Activated naive CD4-positive, alpha-beta T cell treated with anti-CD3 and anti-CD28 coated beads for 36 hours (primary cell): Measurements from ENCODE around the gene HLX. TPM values are rescaled to one million over a fixed set of nuclear protein-coding genes. Genes with fewer than 3 reads are reported as not detected.

ENCODE experiments used
- CTCF ChIA-PET: fragments of 350-600 bp; sonication (Branson Sonifier 250); formaldehyde crosslinking; loops from one replicate; lab custom pipeline; 2021; ENCODE audit warnings: antibody characterized with exemption; lab: Charles Lee
- DNase-seq: peaks from one replicate; pipeline ENCODE4 v3.0.0-alpha.2; 2020
- H3K27ac Mint-ChIP-seq: one replicate; pipeline ENCODE4 v1.8.0; 2021; ENCODE audit warnings: mild to moderate bottlenecking, mixed read lengths
- H3K27me3 Mint-ChIP-seq: one replicate; pipeline ENCODE4 v1.8.0; 2021; ENCODE audit warnings: low read depth, mixed read lengths
- H3K36me3 Mint-ChIP-seq: one replicate; pipeline ENCODE4 v1.8.0; 2021; ENCODE audit warnings: low read depth, mixed read lengths
- H3K4me1 Mint-ChIP-seq: one replicate; pipeline ENCODE4 v1.8.0; 2021; ENCODE audit warnings: low read depth, mixed read lengths
- H3K4me3 Mint-ChIP-seq: one replicate; pipeline ENCODE4 v1.8.0; 2021; ENCODE audit warnings: mild to moderate bottlenecking, moderate library complexity, mixed read lengths
- H3K9me3 Mint-ChIP-seq: one replicate; pipeline ENCODE4 v1.8.0; 2021; ENCODE audit warnings: mixed read lengths
- intact Hi-C: fragments of 100-400 bp; cut with micrococcal nuclease; formaldehyde crosslinking; loops from one replicate; pipeline ENCODE4 v1.15.1; 2023
- total RNA-seq, 2 experiments: library from RNA; stranded (reverse); gene quantifications; one replicate each; pipeline ENCODE4 v1.2.3, GENCODE V29; 2021

HLX gene
- total RNA-seq, 2 experiments from 2014 or later: 0.12 TPM; not detected in 1

- Mint-ChIP-seq H3K36me3 (no peaks in the 10 kb centered on the region), H3K27me3 (peaks cover 78% of the 10 kb centered on the region), H3K4me1 (peaks cover 37% of the 10 kb centered on the region), H3K27ac (no peak overlapping the region), H3K4me3 (no peak overlapping the region), H3K9me3 (no peaks in the 10 kb centered on the region)
- CTCF ChIA-PET: interaction anchor here (1.9 to 3.1 kb wide), 2 partner anchors 324 to 327 kb away, joined by 6 to 12 read pairs; no protein-coding TSS in a partner anchor
- intact Hi-C loops: loop anchor here (5.0 to 10.0 kb wide), 3 partner anchors 604 to 1581 kb away; partner anchors contain the start of gene RAB3GAP2
- DNase-seq: no peak
Measured at GRCh38 chr1:220876511-220877376, 2.5 kb upstream of the HLX start.

- intact Hi-C loops: loop anchor here (1.0 to 10.0 kb wide), 6 partner anchors 15 to 1580 kb away; partner anchors contain the start of gene RAB3GAP2
- Mint-ChIP-seq H3K27me3 (peaks cover 79% of the 10 kb centered on the region), H3K27ac (no peak overlapping the region), H3K36me3 (no peaks in the 10 kb centered on the region), H3K4me1 (peaks cover 37% of the 10 kb centered on the region), H3K9me3 (no peaks in the 10 kb centered on the region), H3K4me3 (no peak overlapping the region)
- DNase-seq: no peak
- CTCF ChIA-PET: interaction anchor here (3.1 kb wide), 1 partner anchor 326 kb away, joined by 12 read pairs; no protein-coding TSS in a partner anchor
Measured at GRCh38 chr1:220877377-220878095, 1.7 kb upstream of the HLX start.

- Mint-ChIP-seq H3K9me3 (no peaks in the 10 kb centered on the region), H3K4me1 (peaks cover 37% of the 10 kb centered on the region), H3K27me3 (peaks cover 72% of the 10 kb centered on the region), H3K4me3 (peak overlapping the region; percentile 63), H3K27ac (no peak overlapping the region), H3K36me3 (no peaks in the 10 kb centered on the region)
- intact Hi-C loops: loop anchor here (1.0 to 10.0 kb wide), 6 partner anchors 14 to 1579 kb away; partner anchors contain the start of gene RAB3GAP2
- DNase-seq: peak; percentile 27
- CTCF ChIA-PET: interaction anchor here (0.6 kb wide), 1 partner anchor 103 kb away, joined by 5 read pairs; no protein-coding TSS in a partner anchor
Measured at GRCh38 chr1:220878191-220879075, 810 bp upstream of the HLX start.

- Mint-ChIP-seq H3K36me3 (no peaks in the 10 kb centered on the region), H3K4me3 (peak overlapping the region; percentile 41), H3K27me3 (peaks cover 73% of the 10 kb centered on the region), H3K9me3 (no peaks in the 10 kb centered on the region), H3K4me1 (peaks cover 37% of the 10 kb centered on the region), H3K27ac (no peak overlapping the region)
- intact Hi-C loops: loop anchor here (2.0 to 10.0 kb wide), 5 partner anchors 13 to 1578 kb away; partner anchors contain the start of gene RAB3GAP2
- CTCF ChIA-PET: interaction anchor here (0.6 kb wide), 1 partner anchor 102 kb away, joined by 5 read pairs; no protein-coding TSS in a partner anchor
- no peak for DNase-seq
Measured at GRCh38 chr1:220879509-220880361, 492 bp downstream of the HLX start.

GRCh38 chr1:220880362-220880670, 1.1 kb downstream of the HLX start:
- H3K27me3 Mint-ChIP-seq: peaks cover 73% of the 10 kb centered on the region
- CTCF ChIA-PET: no interaction called here
- no peak for DNase-seq
- no peaks in the 10 kb centered on the region for H3K36me3 Mint-ChIP-seq
- H3K4me1 Mint-ChIP-seq: peaks cover 37% of the 10 kb centered on the region
- H3K4me3 Mint-ChIP-seq: peak overlapping the region; percentile 39
- intact Hi-C loops: no loop called here
- no peak overlapping the region for H3K27ac Mint-ChIP-seq
- H3K9me3 Mint-ChIP-seq: no peaks in the 10 kb centered on the region

GRCh38 chr1:220880726-220881506, 1.7 kb downstream of the HLX start:
- DNase-seq: peak; percentile 54
- H3K36me3 Mint-ChIP-seq: no peaks in the 10 kb centered on the region
- peaks cover 75% of the 10 kb centered on the region for H3K27me3 Mint-ChIP-seq
- H3K9me3 Mint-ChIP-seq: no peaks in the 10 kb centered on the region
- peaks cover 37% of the 10 kb centered on the region for H3K4me1 Mint-ChIP-seq
- intact Hi-C loops: no loop called here
- peak overlapping the region; percentile 40 for H3K4me3 Mint-ChIP-seq
- CTCF ChIA-PET: no interaction called here
- H3K27ac Mint-ChIP-seq: no peak overlapping the region

GRCh38 chr1:220882061-220882891, 3.0 kb downstream of the HLX start:
- DNase-seq: no peak
- H3K9me3 Mint-ChIP-seq: no peaks in the 10 kb centered on the region
- H3K27ac Mint-ChIP-seq: no peak overlapping the region
- peaks cover 72% of the 10 kb centered on the region for H3K27me3 Mint-ChIP-seq
- CTCF ChIA-PET: interaction anchor here (0.8 kb wide), 1 partner anchor 10 kb away, joined by 3 read pairs; no protein-coding TSS in a partner anchor
- no peak overlapping the region for H3K4me3 Mint-ChIP-seq
- H3K36me3 Mint-ChIP-seq: no peaks in the 10 kb centered on the region
- intact Hi-C loops: no loop called here
- peaks cover 29% of the 10 kb centered on the region for H3K4me1 Mint-ChIP-seq

- Mint-ChIP-seq H3K9me3 (no peaks in the 10 kb centered on the region), H3K4me3 (no peak overlapping the region), H3K27ac (no peak overlapping the region), H3K4me1 (peaks cover 14% of the 10 kb centered on the region), H3K36me3 (no peaks in the 10 kb centered on the region), H3K27me3 (peaks cover 74% of the 10 kb centered on the region)
- no peak for DNase-seq
- CTCF ChIA-PET: no interaction called here
- intact Hi-C loops: no loop called here
Measured at GRCh38 chr1:220884109-220884980, 5.1 kb downstream of the HLX start.
